ENCODE data around the gene SIX2.

GRCh38 chr2:45024097-45024496 lies 14.8 kb upstream of the SIX2 start:
- TF ChIP-seq CTCF (IDR thresholded peaks at IDR 0.05; ENCODE audit: low read length) = no peak
- no peak for TF ChIP-seq EZH2phosphoT487 (IDR thresholded peaks at IDR 0.05; ENCODE audit: low read length)
- TF ChIP-seq EZH2 (optimal IDR thresholded peaks at IDR 0.05; ENCODE audit: low read depth, low read length) = no peak

Data from MM.1S (cell line).